Stimulated activated naive CD4-positive, alpha-beta T cell treated with Interleukin-2 at 50 U/mL for 16 hours (primary cell): ENCODE measurements around the gene CCDC57.
"Not testable (repeated sequence)": the region's sequence is repeated elsewhere in the genome, so short reads cannot be mapped to it uniquely, and the experiment has no call there.

Experiments used
- DNase-seq: peaks from one replicate; lab custom pipeline; 2025; lab: John Stamatoyannopoulos, UW

CCDC57 gene

GRCh38 chr17:82222816-82223215 is 10.2 kb upstream of the CCDC57 start:
- DNase-seq: no peak

DNA sequence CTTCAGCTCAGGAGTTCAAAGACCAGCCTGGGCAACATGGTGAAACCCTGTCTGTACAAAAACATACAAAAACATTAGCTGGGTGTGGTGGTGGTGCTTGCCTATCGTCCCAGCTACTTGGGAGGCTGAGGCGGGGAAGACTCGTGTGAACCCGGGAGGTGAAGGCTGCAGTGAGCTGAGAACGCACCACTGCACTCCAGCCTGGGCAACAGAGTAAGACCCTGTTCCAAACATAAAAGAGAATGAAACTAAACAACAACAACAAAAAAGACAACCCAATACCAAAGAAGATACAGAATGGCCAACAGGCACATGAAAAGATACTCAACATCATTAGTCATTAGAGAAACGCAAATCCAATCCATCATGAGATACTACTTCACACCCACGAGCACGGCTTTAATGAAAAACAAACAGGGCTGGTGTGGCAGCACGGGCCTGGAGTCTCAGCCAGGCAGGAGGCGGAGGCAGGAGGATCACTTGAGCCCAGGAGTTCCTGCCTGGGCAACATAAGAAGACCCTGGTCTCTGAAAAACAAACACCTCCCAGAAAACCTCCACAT is 8.8 kb upstream of the CCDC57 start:
- no peak for DNase-seq

GRCh38 chr17:82219753-82220709 is 7.4 kb upstream of the CCDC57 start:
- no peak for DNase-seq

GRCh38 chr17:82219083-82219482 is 6.4 kb upstream of the CCDC57 start:
- no peak for DNase-seq

DNA sequence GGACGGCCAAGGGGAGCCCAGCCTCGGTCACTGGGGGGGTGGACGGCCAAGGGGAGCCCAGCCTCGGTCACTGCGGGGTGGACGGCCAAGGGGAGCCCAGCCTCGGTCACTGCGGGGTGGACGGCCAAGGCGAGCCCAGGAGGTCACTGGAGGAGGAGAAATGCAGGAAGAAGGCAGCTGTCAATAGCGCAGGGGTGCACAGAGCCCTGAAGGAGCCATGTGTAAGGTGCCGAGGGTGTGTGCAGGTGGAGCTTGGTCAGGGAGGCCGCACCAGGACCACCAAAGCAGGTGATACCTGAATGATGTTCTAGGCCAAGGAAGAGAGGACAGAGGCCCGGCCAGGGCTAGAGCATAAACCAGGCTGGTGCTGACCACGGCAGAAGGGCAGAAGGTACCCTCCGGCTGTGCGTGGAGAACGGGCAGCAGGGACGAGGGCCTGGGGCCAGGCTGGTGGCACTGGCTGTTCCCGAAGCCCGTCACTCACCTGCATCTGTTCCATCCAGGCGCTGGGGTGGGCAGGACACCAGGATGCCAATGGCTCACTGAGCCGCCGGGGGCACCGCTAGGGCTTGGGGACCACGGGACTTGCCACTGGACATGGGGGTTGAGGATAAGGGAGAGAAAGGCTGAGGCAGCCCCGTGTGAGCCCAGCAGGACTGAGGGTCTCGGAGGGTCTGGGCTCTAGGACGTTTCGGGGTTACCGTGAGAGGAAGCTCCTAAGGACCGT is 5.9 kb upstream of the CCDC57 start:
- DNase-seq: no peak

GRCh38 chr17:82217530-82218204 is 5.0 kb upstream of the CCDC57 start:
- DNase-seq: no peak

GRCh38 chr17:82217120-82217529 is 4.5 kb upstream of the CCDC57 start:
- no peak for DNase-seq

DNA sequence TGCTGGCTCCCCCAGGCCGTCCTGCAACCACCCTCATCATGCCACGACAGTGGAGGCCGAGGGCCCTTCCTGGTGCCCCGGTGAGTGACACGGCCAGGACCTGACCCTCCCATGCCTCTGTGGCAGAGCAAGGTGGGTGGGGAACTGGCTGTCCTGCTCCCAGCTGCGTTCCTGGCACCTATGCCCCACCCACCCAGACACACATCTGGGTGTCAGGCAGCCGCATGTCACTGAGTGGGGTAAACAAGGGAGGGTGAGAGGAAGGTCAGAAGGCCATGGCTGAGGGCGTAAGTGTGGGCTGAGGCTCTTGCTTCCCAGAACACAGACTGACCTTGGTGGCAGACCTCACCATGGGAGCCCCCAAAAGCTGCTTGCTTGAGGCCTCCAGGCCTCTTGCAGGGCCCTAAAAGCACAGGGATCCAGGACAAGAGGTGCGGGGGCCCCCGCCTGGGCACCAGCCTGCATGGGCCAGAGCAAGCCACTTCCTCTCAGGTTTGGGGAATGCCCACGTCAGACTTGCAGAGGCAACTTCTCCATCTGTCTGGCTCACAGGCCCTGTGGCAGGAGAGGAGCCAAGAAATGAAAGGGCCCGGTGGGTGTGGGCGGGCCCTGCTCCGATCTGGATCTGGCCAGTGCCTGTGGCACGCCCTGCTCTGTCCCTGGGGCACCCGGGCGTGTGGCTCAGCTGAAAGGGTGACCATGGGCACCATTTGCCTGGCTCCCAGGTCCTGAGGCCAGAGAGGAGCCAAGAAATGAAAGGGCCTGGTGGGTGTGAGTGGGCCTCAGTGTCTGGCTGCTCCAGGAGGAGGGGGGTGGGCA is 3.9 kb upstream of the CCDC57 start:
- peak; percentile 33 for DNase-seq

DNA sequence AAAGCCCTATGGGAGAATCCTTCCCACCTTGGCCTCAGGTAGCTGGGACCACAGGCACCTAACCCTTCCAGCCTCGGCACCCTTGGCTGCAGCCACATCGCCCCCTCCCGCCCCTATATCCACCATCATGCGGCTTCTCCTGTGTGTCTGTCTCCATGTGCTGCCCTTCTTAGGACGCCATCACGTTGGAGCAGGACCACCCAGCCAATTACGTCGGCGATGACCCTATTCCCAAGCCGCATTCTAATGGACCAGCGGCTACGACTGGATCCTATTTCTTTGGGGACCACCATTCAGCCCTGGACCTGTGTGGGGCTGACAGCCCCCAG is 3.3 kb upstream of the CCDC57 start:
- no peak for DNase-seq

DNA sequence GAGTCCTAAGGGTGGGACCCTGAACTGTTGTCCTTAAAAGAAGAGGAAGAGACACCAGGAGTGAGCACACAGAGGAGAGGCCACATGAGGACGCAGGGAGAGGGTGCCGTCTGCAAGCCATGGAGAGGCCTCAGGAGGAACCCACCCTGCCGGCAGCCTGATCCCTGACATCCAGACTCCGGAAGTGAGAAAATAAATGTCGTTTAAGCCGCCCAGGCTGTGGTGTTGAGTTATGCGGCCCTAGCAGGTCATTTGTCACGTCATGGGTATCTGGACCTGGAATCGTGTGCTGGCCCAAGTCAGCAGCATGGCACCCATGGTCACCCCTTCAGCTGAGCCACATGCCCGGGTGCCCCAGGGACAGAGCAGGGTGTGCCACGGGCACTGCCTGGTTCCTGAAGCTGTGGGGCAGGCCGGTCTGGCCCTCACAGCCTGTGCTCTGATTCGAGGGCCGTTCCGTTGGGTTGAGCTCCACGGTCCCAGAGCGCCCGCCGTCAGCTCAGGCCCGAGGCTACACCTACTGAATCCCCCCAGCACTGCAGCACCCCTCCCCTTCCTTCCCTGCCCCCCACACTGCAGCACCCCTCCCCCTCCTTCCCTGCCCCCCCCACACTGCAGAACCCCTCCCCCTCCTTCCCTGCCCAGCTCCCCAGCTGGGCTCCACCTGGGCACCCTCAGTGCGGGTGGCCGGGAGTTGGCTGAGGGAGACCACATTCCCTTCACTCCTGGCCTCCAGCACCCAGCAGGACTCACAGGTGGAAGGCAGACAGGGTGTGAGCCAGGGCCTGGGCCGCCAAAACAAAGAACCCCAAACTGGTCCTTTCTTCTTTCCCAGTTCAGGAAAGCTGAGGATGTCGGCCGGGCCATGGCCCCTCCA is 2.7 kb upstream of the CCDC57 start:
- DNase-seq: no peak

DNA sequence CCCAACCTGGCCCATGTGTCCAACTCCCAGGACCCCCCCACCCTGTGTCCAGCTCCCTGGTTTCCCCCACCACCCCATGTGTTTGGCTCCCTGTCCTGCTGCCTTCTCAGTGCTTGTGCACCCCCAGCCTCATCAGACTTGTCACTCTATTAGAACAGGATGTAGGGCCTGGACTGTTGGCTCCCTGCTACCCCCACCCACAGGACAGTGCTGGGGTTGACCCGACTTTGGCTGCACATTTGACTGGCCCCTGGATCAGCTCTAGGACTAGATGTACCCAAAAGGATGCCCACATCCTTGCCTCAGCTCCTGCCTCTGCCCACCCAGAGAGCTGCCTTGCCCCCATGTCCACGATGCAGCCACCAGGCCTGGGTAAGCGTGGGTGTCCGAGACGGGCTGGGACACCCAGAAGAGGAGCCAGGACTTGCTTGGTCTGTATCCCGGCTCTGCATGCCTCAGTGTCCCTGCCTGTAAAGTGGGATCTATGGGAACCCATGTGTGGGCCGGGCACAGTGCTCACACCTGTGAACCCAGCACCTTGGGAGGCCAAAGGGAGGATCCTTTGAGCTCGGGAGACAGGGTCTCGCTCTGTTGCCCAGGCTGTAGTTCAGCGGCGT is 1.5 kb upstream of the CCDC57 start:
- no peak for DNase-seq

DNA sequence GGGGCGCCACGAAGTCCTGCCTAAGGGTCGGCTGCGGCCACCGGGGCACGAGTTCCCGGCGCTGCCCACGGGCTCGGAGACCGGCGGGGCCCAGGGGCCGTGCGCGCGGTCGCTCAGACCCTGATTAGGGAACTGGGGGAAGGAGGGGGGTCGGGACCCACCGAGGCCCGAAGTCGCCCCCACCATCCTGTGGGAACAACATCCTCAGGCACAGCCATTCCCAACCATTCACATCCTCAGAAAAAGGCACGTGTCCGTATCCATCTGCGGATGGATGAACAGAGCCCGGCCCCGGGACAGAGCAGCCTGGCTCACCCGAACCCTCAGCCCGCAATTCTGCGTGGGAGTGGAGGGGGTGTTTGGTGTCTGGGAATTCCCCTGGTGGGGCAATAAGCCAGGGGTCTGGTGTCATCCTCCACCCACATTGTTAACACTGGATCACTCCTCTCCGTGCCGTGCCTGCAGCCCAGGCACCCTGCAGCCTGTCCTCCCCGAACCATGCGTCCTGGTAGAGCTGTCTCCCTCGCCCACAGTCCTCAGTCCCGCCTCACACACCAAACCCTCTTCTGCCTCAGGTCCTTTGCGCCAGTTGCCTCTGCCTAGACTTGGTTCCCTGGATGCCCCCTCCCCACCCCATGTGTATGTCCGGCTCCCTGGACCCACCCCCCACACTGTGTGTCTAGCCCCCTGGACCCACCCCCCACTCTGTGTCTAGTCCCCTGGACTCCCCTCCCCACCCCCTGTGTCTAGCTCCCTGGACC is 789 bp upstream of the CCDC57 start:
- DNase-seq: peak; percentile 82

GRCh38 chr17:82210655-82211054 is 2.0 kb downstream of the CCDC57 start:
- DNase-seq: not testable (repeated sequence)

DNA sequence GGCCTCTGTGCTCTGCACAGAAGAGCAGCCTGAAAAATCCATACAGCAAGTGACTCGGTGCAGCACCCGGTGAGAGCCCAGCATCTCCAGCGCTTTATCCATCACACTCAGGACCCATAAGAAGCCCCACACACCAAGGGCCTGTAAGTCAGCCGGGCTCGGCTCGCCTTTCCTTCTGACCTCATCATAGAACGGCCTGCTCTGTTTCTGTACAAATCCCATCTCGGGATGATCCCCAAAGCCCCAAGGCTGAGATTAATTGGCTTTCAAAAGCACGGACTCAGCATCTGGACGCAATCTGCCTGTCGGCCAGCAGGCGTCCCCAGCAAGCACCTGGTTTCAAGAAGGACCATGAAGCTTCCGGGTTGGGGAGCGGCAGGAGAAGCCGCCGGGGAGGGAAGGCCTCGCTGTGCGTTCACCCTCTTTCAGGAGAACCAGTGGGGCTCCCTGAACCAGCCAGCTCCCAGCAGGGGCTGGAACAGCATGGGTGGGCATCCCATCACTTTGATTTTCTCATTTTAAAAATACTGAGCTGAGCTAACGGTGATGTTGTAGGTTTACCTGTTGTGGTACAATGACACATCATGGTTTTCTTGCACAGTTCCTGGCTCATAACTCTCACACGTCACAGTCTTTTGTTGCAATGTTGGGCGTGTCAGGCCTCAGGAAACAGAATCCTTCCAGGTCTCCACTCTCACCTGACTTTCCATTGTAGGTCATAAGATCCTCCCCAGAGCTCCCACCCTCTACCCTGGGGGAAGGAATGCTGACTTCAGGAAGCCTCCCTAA is 6.7 kb downstream of the CCDC57 start:
- peak; percentile 75 for DNase-seq

GRCh38 chr17:82204831-82205719 is 7.6 kb downstream of the CCDC57 start:
- DNase-seq: peak; percentile 13

- DNase-seq: no peak
Measured at GRCh38 chr17:82203920-82204319, 8.7 kb downstream of the CCDC57 start.

GRCh38 chr17:82202981-82203380 is 9.7 kb downstream of the CCDC57 start:
- DNase-seq: no peak
